K562 (cell line): ENCODE measurements around the gene CITED2. TPM values are rescaled to one million over a fixed set of nuclear protein-coding genes. Genes with fewer than 3 reads are reported as not detected.

ENCODE experiments used
- ATAC-seq: fragments of 200-7000 bp; cut with Tn5 transposase; 3 replicates; pipeline ENCODE4 v1.9.1; 2020; ENCODE audit warnings: moderate library complexity
- BruUV-seq: library from RNA; stranded (reverse); fragments of 400-500 nt; replicated peaks from 2 replicates; lab custom pipeline; 2021; lab: Mats Ljungman, UMichigan
- CTCF ChIA-PET: fragments of 300-600 bp; formaldehyde crosslinking; extraction: SDS; loops from one replicate; lab custom pipeline; 2021; ENCODE audit warnings: low intra/inter-chr PET ratio; lab: Yijun Ruan, JAX
- POLR2A ChIA-PET: fragments of 300-600, 350-650 bp; sonication (Branson Sonifier 250); formaldehyde crosslinking; extraction: SDS; loops from one replicate; lab custom pipeline; 2021; ENCODE audit warnings: antibody characterized with exemption, inconsistent platforms; lab: Yijun Ruan, JAX
- DNase-seq, 4 experiments: peaks; one replicate each; pipeline versions ENCODE4 v3.0.0 to v3.0.0-alpha.2; 2011 to 2018; ENCODE audit warnings: low spot score in 3 of 4, mixed read lengths in 3 of 4; ENCODE audit errors: extremely low read depth in 1 of 4
- FAIRE-seq: peaks from 2 replicates; lab custom pipeline; 2011; peaks lifted over from hg19 to GRCh38; lab: Jason Lieb, UNC
- H2AFZ ChIP-seq: 2 replicates; pipeline ENCODE4 v1.6.0; 2011; ENCODE audit warnings: low read depth, low read length, control low read depth, inconsistent platforms
- H3K27ac ChIP-seq: fragments of 200-600 bp; 3 replicates; pipeline ENCODE4 v1.8.0; 2011; ENCODE audit warnings: low read depth, mild to moderate bottlenecking, control low read depth, inconsistent platforms, low read length, moderate library complexity, mixed read lengths; ENCODE audit errors: extremely low read depth
- H3K27me3 ChIP-seq, 2 experiments: fragments of 300-600 bp in 1 of 2; 2 replicates in 1 of 2; 3 replicates in 1 of 2; pipeline versions ENCODE4 v1.6.0 to v1.8.0; 2011; ENCODE audit warnings: inconsistent platforms in 2 of 2, low read length in 2 of 2, mild to moderate bottlenecking in 1 of 2, mixed read lengths in 1 of 2, moderate library complexity in 1 of 2; ENCODE audit not compliant: control insufficient read depth in 2 of 2, insufficient read depth in 2 of 2
- H3K36me3 ChIP-seq: fragments of 300-600 bp; 3 replicates; pipeline ENCODE4 v1.8.0; 2011; ENCODE audit warnings: mild to moderate bottlenecking, low read length, inconsistent platforms; ENCODE audit not compliant: control insufficient read depth, insufficient read depth
- H3K4me1 ChIP-seq, 2 experiments: fragments of 200-600 bp in 1 of 2; replicated peaks in 1 of 2; 2 replicates in 1 of 2; 3 replicates in 1 of 2; pipeline versions ENCODE4 v1.5.1 to v1.8.0; 2011; ENCODE audit warnings: inconsistent platforms in 2 of 2, low read length in 2 of 2, mild to moderate bottlenecking in 1 of 2, mixed read lengths in 1 of 2, moderate library complexity in 1 of 2; ENCODE audit not compliant: control insufficient read depth in 2 of 2, insufficient read depth in 2 of 2
- H3K4me2 ChIP-seq: 2 replicates; pipeline ENCODE4 v1.6.1; 2011; ENCODE audit warnings: low read length, control low read depth, inconsistent platforms, mixed read lengths; ENCODE audit not compliant: insufficient read depth
- H3K4me3 ChIP-seq: fragments of 200-600 bp; sonication (generic), shearing (Covaris generic); 2 replicates; pipeline ENCODE4 v1.5.1; 2016; ENCODE audit warnings: control low read depth, inconsistent platforms
- H3K79me2 ChIP-seq: fragments of 200-600 bp; 3 replicates; pipeline ENCODE4 v1.8.0; 2011; ENCODE audit warnings: low read length, inconsistent platforms; ENCODE audit not compliant: control insufficient read depth, insufficient read depth
- H3K9ac ChIP-seq, 2 experiments: 2 replicates each; pipeline versions ENCODE4 v1.6.0 to v1.6.1; 2011; ENCODE audit warnings: low read depth in 2 of 2, low read length in 2 of 2, control low read depth in 1 of 2, inconsistent platforms in 1 of 2, mild to moderate bottlenecking in 1 of 2, mixed read lengths in 1 of 2; ENCODE audit not compliant: insufficient read depth in 1 of 2
- H3K9me1 ChIP-seq: one replicate; pipeline ENCODE4 v1.6.0; 2011; ENCODE audit warnings: inconsistent platforms, mild to moderate bottlenecking, low read length, moderate library complexity; ENCODE audit not compliant: control insufficient read depth, insufficient read depth
- H3K9me3 ChIP-seq: replicated peaks from 2 replicates; pipeline ENCODE4 v1.5.1; 2011; ENCODE audit warnings: low read depth, low read length, inconsistent platforms; ENCODE audit not compliant: control insufficient read depth, insufficient read depth
- H4K20me1 ChIP-seq: replicated peaks from 2 replicates; pipeline ENCODE4 v1.6.1; 2011; ENCODE audit warnings: low read length, inconsistent platforms, mixed read lengths; ENCODE audit not compliant: control insufficient read depth, insufficient read depth
- CEBPG ChIP-seq, 3 experiments: fragments of 200-800 bp in 1 of 3; sonication (Bioruptor generic) in 1 of 3; sonication (generic) in 1 of 3; formaldehyde crosslinking in 1 of 3; IDR thresholded peaks in 2 of 3; conservative IDR thresholded peaks in 1 of 3; 2 replicates each; pipeline versions ENCODE4 v1.6.1 to v1.8.0; 2016 to 2022; ENCODE audit warnings: missing compliant biosample characterization in 2 of 3, missing genetic modification characterization in 2 of 3, mild to moderate bottlenecking in 1 of 3, missing genetic modification reagents in 1 of 3
- CXXC5 ChIP-seq: fragments of 250-450 bp; sonication (Bioruptor Pico); IDR thresholded peaks from 2 replicates; pipeline ENCODE4 v1.8.0; 2022; ENCODE audit warnings: inconsistent platforms, mild to moderate bottlenecking, moderate library complexity
- EHMT2 ChIP-seq: fragments of 450-650 bp; IDR thresholded peaks from 2 replicates; pipeline ENCODE4 v1.6.1; 2018; ENCODE audit warnings: antibody characterized with exemption
- FOXA1 ChIP-seq: fragments of 450-650 bp; IDR thresholded peaks from 2 replicates; pipeline ENCODE4 v1.6.1; 2016; ENCODE audit warnings: mild to moderate bottlenecking, borderline replicate concordance
- GATA2 ChIP-seq: sonication (generic); formaldehyde crosslinking; IDR thresholded peaks from 2 replicates; pipeline ENCODE4 v1.4.0; 2020; ENCODE audit warnings: mild to moderate bottlenecking, missing genetic modification reagents
- GTF2A2 ChIP-seq: IDR thresholded peaks from 2 replicates; pipeline ENCODE4 v1.6.1; 2016; ENCODE audit warnings: mild to moderate bottlenecking, missing genetic modification characterization, missing compliant biosample characterization
- KAT2B ChIP-seq: IDR thresholded peaks from one replicate; pipeline ENCODE4 v1.6.1; 2012; ENCODE audit warnings: low read depth, mild to moderate bottlenecking, control low read depth, inconsistent platforms, low read length, moderate library complexity
- MED1 ChIP-seq: sonication (generic); formaldehyde crosslinking; IDR thresholded peaks from 2 replicates; pipeline ENCODE4 v1.8.1; 2023; ENCODE audit warnings: missing genetic modification reagents, borderline replicate concordance
- MTA2 ChIP-seq: fragments of 450-650 bp; IDR thresholded peaks from 2 replicates; pipeline ENCODE4 v1.6.1; 2016; ENCODE audit warnings: low read depth
- SAFB2 ChIP-seq: fragments of 200-400 bp; formaldehyde crosslinking; IDR thresholded peaks from 2 replicates; pipeline ENCODE4 v1.6.1; 2018; ENCODE audit warnings: borderline replicate concordance, low read length, low read depth, moderate library complexity; ENCODE audit not compliant: severe bottlenecking
- SMAD1 ChIP-seq: fragments of 150-350 bp; IDR thresholded peaks from 2 replicates; pipeline ENCODE4 v1.6.1; 2014; ENCODE audit warnings: low read length, low read depth; ENCODE audit not compliant: partially characterized antibody
- SMAD4 ChIP-seq: fragments of 250-450 bp; sonication (Bioruptor Pico); conservative IDR thresholded peaks from 2 replicates; pipeline ENCODE4 v1.8.0; 2021; ENCODE audit warnings: inconsistent platforms, mild to moderate bottlenecking, moderate library complexity
- ZBTB7A ChIP-seq: IDR thresholded peaks from 2 replicates; pipeline ENCODE4 v1.6.1; 2011; ENCODE audit warnings: low read depth, mild to moderate bottlenecking, low read length, moderate library complexity, borderline replicate concordance; ENCODE audit not compliant: control insufficient read depth
- ZNF77 ChIP-seq: fragments of 250-450 bp; sonication (Bioruptor Pico); IDR thresholded peaks from 2 replicates; pipeline ENCODE4 v1.5.0; 2020
- WGBS: fragments of 100-300 bp; shearing (Covaris generic); methylation state at CpG from one replicate; pipeline ENCODE4 v1.1.6; 2016; ENCODE audit warnings: low coverage, mixed read lengths; ENCODE audit not compliant: insufficient coverage; ENCODE audit errors: missing lambda C conversion rate; 5-methylcytosine and 5-hydroxymethylcytosine counted together
- in situ Hi-C: fragments of 300-500 bp; cut with MboI; formaldehyde crosslinking; loops from 4 replicates; pipeline ENCODE4 v1.15.0; 2018; ENCODE audit warnings: inconsistent platforms, mixed read lengths
- intact Hi-C: fragments of 100-400 bp; cut with micrococcal nuclease; formaldehyde crosslinking; loops from 2 replicates; pipeline ENCODE4 v1.14.2; 2022
- polyA plus RNA-seq, 8 experiments: library from polyadenylated mRNA; depleted of rRNA in 4 of 8; stranded (reverse) in 5 of 8; unstranded in 3 of 8; fragments of >200 nt; fragmentation: Nextera tagmentation in 2 of 8; fragmentation: Illumina TruSeq in 1 of 8; extraction: Ambion mirVana in 2 of 8; extraction: Trizol in 1 of 8; gene quantifications; 2 replicates each; pipeline versions ENCODE4 v1.2.1 to v1.2.3, GENCODE V29; 2011 to 2014; ENCODE audit warnings: inconsistent platforms in 1 of 8, missing spikeins in 1 of 8
- total RNA-seq, 7 experiments: library from RNA; depleted of rRNA in 6 of 7; stranded (reverse); fragments of >200 nt in 6 of 7; fragmentation: Illumina TruSeq in 2 of 7; extraction: Trizol in 2 of 7; gene quantifications; 2 replicates each; pipeline versions ENCODE4 v1.2.1 to v1.2.3, GENCODE V29; 2011 to 2021; ENCODE audit warnings: low replicate concordance in 1 of 7
- TF ChIP-seq, protein P1 (sequence below): fragments of 250-450 bp; sonication (Bioruptor Pico); IDR thresholded peaks from 2 replicates; pipeline ENCODE4 v1.4.0; 2020; ENCODE audit warnings: mild to moderate bottlenecking
- TF ChIP-seq, protein P2 (sequence below): fragments of 450-650 bp; IDR thresholded peaks from 2 replicates; pipeline ENCODE4 v1.6.1; 2016; ENCODE audit warnings: borderline replicate concordance

The CITED2 gene
- total and polyA plus RNA-seq, 9 of the 15 experiments (the other 6 are each of a cell fraction or from before 2014, with no cell fraction given) = 0.21 to 86.1 (median 17.5) TPM

- Histone ChIP-seq H4K20me1 (no peaks in the 10 kb centered on the region), H3K27ac (no peak overlapping the region), H3K27me3 (peaks cover 5 to 24% of the 10 kb centered on the region in 2 experiments), H3K4me2 (no peak overlapping the region), H2AFZ (no peak overlapping the region), H3K79me2 (no peaks in the 10 kb centered on the region), H3K4me3 (no peak overlapping the region), H3K36me3 (no peaks in the 10 kb centered on the region), H3K9ac (no peak overlapping the region), H3K9me3 (no peaks in the 10 kb centered on the region), H3K9me1 (no peaks in the 10 kb centered on the region), H3K4me1 (no peaks in the 10 kb centered on the region)
- no peak for FAIRE-seq
- ChIA-PET POLR2A (interaction anchor here (0.7 kb wide), 1 partner anchor 11 kb away, joined by 4 read pairs; no protein-coding TSS in a partner anchor), CTCF (no interaction called here)
- TF ChIP-seq MED1 (CRISPR knock-in tag) (no peak), ZNF77 (CRISPR knock-in tag) (no peak), CXXC5 (CRISPR knock-in tag) (no peak), FOXA1 (no peak), SAFB2 (no peak), GATA2 (CRISPR knock-in tag) (no peak), KAT2B (no peak), EHMT2 (no peak), CEBPG (CRISPR knock-in tag; IDR thresholded peaks at IDR 0.05) (no peak), CEBPG (tag; conservative IDR thresholded peaks at IDR 0.05 in 1 of 2, IDR thresholded peaks at IDR 0.05 in 1 of 2) (no peak), MTA2 (no peak), SMAD1 (no peak), SMAD4 (CRISPR knock-in tag) (no peak), ZBTB7A (no peak), GTF2A2 (tag) (no peak)
- TF ChIP-seq, protein P1, sequence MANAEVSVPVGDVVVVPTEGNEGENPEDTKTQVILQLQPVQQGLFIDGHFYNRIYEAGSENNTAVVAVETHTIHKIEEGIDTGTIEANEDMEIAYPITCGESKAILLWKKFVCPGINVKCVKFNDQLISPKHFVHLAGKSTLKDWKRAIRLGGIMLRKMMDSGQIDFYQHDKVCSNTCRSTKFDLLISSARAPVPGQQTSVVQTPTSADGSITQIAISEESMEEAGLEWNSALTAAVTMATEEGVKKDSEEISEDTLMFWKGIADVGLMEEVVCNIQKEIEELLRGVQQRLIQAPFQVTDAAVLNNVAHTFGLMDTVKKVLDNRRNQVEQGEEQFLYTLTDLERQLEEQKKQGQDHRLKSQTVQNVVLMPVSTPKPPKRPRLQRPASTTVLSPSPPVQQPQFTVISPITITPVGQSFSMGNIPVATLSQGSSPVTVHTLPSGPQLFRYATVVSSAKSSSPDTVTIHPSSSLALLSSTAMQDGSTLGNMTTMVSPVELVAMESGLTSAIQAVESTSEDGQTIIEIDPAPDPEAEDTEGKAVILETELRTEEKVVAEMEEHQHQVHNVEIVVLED = no peak
- TF ChIP-seq, protein P2, sequence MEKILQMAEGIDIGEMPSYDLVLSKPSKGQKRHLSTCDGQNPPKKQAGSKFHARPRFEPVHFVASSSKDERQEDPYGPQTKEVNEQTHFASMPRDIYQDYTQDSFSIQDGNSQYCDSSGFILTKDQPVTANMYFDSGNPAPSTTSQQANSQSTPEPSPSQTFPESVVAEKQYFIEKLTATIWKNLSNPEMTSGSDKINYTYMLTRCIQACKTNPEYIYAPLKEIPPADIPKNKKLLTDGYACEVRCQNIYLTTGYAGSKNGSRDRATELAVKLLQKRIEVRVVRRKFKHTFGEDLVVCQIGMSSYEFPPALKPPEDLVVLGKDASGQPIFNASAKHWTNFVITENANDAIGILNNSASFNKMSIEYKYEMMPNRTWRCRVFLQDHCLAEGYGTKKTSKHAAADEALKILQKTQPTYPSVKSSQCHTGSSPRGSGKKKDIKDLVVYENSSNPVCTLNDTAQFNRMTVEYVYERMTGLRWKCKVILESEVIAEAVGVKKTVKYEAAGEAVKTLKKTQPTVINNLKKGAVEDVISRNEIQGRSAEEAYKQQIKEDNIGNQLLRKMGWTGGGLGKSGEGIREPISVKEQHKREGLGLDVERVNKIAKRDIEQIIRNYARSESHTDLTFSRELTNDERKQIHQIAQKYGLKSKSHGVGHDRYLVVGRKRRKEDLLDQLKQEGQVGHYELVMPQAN = no peak
- BruUV-seq = no TSS peak
- intact Hi-C loops (no loop called here), in situ Hi-C loops (no loop called here)
- 6% methylated on average over 5 of the region's 5 CpGs for WGBS
- ATAC-seq = no peak
- DNase-seq = no peak
Observed at GRCh38 chr6:139335447-139336210, 38.8 kb downstream of the CITED2 start.
